Duodenal mucosa (tissue), 2 donors: ENCODE results near the gene CEP78.
"Not testable (repeated sequence)": the region's sequence is repeated elsewhere in the genome, so short reads cannot be mapped to it uniquely, and the experiment has no call there.

Experiments
- H3K27ac ChIP-seq: one replicate; pipeline ENCODE4 v1.7.0; 2013; ENCODE audit warnings: low read depth, low read length
- H3K27me3 ChIP-seq, 2 donors: one replicate each; pipeline ENCODE4 v1.7.0; 2013; ENCODE audit warnings: low read length in 2 of 2, control low read depth in 1 of 2; ENCODE audit not compliant: insufficient read depth in 2 of 2, control insufficient read depth in 1 of 2
- H3K36me3 ChIP-seq, 2 donors: one replicate each; pipeline ENCODE4 v1.7.0; 2013; ENCODE audit warnings: low read length in 2 of 2, control low read depth in 1 of 2; ENCODE audit not compliant: insufficient read depth in 2 of 2, control insufficient read depth in 1 of 2
- H3K4me1 ChIP-seq, 2 donors: one replicate each; pipeline ENCODE4 v1.7.0; 2013; ENCODE audit warnings: low read length in 2 of 2, control low read depth in 1 of 2; ENCODE audit not compliant: insufficient read depth in 2 of 2, control insufficient read depth in 1 of 2
- H3K4me3 ChIP-seq, 2 donors: one replicate each; pipeline ENCODE4 v1.7.0; 2013; ENCODE audit warnings: low read length in 2 of 2, low read depth in 1 of 2
- H3K9ac ChIP-seq, 2 donors: one replicate each; pipeline ENCODE4 v1.7.0; 2013; ENCODE audit warnings: low read length in 2 of 2, low read depth in 1 of 2
- H3K9me3 ChIP-seq, 2 donors: one replicate each; pipeline ENCODE4 v1.7.0; 2013; ENCODE audit warnings: low read length in 2 of 2, control low read depth in 1 of 2; ENCODE audit not compliant: control insufficient read depth in 1 of 2

The CEP78 gene

DNA sequence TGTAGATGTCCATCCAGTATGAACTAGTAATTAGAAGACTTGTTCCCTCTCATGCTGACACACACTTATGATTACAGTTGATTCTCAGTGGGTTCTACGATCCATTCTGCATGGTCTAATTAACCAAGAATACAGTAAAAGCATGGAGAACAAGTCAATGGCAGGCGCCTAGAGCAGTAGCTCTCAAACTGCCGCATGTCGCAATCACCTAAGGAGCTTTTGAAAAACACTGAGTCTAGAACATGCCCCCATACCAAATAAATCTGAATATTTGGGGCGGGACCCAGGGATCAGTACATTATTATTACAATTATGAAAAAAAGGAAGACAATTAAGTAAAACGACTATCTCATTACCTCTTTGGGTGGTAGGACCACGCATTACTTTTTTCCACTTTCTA is 26.7 kb upstream of the CEP78 start:
- no peaks in the 10 kb centered on the region for H3K9me3 ChIP-seq

GRCh38 chr9:78210841-78211301 is 25.0 kb upstream of the CEP78 start:
- Histone ChIP-seq H3K36me3 (no peaks in the 10 kb centered on the region), H3K9me3 (no peaks in the 10 kb centered on the region), H3K4me3 (no peak overlapping the region), H3K27me3 (no peaks in the 10 kb centered on the region), H3K9ac (no peak overlapping the region), H3K27ac (no peak overlapping the region), H3K4me1 (no peaks in the 10 kb centered on the region)

More for the DNA sequence above, 26.7 kb upstream of the CEP78 start:
- Histone ChIP-seq H3K27ac (no peak overlapping the region), H3K4me3 (no peak overlapping the region), H3K36me3 (no peaks in the 10 kb centered on the region), H3K4me1 (no peaks in the 10 kb centered on the region), H3K27me3 (no peaks in the 10 kb centered on the region), H3K9ac (no peak overlapping the region)

- Histone ChIP-seq H3K27me3 (no peaks in the 10 kb centered on the region), H3K9ac (no peak overlapping the region), H3K36me3 (no peaks in the 10 kb centered on the region), H3K4me3 (no peak overlapping the region), H3K27ac (no peak overlapping the region), H3K4me1 (no peaks in the 10 kb centered on the region), H3K9me3 (no peaks in the 10 kb centered on the region)
Measured at GRCh38 chr9:78212868-78213267, 23.0 kb upstream of the CEP78 start.

GRCh38 chr9:78213712-78214111 is 22.2 kb upstream of the CEP78 start:
- Histone ChIP-seq H3K27ac (no peak overlapping the region), H3K27me3 (no peaks in the 10 kb centered on the region), H3K4me1 (no peaks in the 10 kb centered on the region), H3K36me3 (no peaks in the 10 kb centered on the region), H3K4me3 (no peak overlapping the region), H3K9ac (no peak overlapping the region), H3K9me3 (no peaks in the 10 kb centered on the region)

DNA sequence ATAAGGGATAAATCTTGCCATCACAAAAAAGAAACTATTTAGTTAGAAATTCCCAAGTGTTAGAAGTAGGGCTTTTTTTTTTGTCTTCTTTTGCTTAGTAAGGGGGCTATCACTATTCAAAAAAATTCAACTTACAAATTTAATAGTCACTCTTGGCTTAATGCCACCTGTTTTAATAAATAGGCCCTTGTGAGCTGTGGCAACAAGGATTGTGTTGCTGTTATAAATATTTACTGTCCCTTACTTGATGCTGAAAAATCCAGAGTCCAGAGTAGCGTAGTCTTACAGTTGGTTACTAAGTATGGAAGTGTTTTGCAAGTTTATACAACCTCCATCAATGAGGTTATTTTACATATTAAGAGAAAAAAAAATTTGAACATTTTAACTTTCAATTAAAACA is 21.4 kb upstream of the CEP78 start:
- Histone ChIP-seq H3K4me3 (no peak overlapping the region), H3K27ac (no peak overlapping the region), H3K36me3 (no peaks in the 10 kb centered on the region), H3K4me1 (no peaks in the 10 kb centered on the region), H3K27me3 (no peaks in the 10 kb centered on the region), H3K9me3 (no peaks in the 10 kb centered on the region), H3K9ac (no peak overlapping the region)

GRCh38 chr9:78215706-78216105 is 20.2 kb upstream of the CEP78 start:
- H3K27ac ChIP-seq, result no peak overlapping the region
- H3K4me1 ChIP-seq, result no peaks in the 10 kb centered on the region

GRCh38 chr9:78218890-78219289 is 17.0 kb upstream of the CEP78 start:
- Histone ChIP-seq H3K9ac (no peak overlapping the region), H3K36me3 (no peaks in the 10 kb centered on the region), H3K27ac (no peak overlapping the region), H3K9me3 (no peaks in the 10 kb centered on the region), H3K4me1 (no peaks in the 10 kb centered on the region), H3K27me3 (no peaks in the 10 kb centered on the region), H3K4me3 (no peak overlapping the region)

More at GRCh38 chr9:78215706-78216105, 20.2 kb upstream of the CEP78 start:
- Histone ChIP-seq H3K4me3 (no peak overlapping the region), H3K9ac (no peak overlapping the region), H3K27me3 (no peaks in the 10 kb centered on the region), H3K36me3 (no peaks in the 10 kb centered on the region), H3K9me3 (no peaks in the 10 kb centered on the region)

DNA sequence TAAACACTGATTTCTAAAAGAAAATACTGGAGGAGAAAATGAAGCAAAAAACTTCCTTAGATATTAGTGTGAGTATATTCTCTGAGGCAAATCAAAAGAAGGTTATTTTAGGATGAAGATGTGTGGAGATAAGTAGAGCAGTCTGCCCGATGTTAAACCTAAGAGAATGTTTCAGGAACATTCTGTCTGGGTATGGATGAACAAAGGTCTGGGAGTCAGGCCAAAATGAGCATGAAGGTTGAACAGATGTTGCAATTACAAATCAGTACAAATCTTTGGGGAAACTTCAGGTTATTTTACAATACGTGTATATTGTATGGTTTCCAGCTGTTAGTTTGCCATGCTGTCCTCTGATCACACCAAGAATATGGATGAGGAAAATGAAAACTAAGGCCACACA is 14.4 kb upstream of the CEP78 start:
- H3K27ac ChIP-seq, result no peak overlapping the region
- no peaks in the 10 kb centered on the region for H3K9me3 ChIP-seq
- no peak overlapping the region for H3K4me3 ChIP-seq

DNA sequence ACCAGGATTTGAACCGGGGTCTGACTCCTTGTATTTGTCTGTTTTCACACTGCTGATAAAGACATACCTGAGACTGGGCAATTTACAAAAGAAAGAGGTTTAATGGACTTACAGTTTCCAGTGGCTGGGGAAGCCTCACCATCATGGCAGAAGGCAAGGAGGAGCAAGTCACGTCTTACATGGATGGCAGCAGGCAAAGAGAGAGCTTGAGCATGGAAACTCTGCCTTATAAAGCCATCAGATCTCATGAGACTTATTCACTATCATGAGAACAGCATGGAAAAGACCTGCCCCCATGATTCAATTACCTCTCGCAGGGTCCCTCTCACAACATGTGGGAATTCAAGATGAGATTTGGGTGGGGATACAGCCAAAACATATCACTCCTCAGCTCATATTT is 14.0 kb upstream of the CEP78 start:
- H3K4me1 ChIP-seq, H3K36me3 ChIP-seq, H3K9me3 ChIP-seq, H3K27me3 ChIP-seq, H3K4me3 ChIP-seq, H3K27ac ChIP-seq, H3K9ac ChIP-seq: not testable (repeated sequence)

More for the DNA sequence above, 14.4 kb upstream of the CEP78 start:
- Histone ChIP-seq H3K27me3 (no peaks in the 10 kb centered on the region), H3K4me1 (no peaks in the 10 kb centered on the region), H3K9ac (no peak overlapping the region), H3K36me3 (no peaks in the 10 kb centered on the region)

DNA sequence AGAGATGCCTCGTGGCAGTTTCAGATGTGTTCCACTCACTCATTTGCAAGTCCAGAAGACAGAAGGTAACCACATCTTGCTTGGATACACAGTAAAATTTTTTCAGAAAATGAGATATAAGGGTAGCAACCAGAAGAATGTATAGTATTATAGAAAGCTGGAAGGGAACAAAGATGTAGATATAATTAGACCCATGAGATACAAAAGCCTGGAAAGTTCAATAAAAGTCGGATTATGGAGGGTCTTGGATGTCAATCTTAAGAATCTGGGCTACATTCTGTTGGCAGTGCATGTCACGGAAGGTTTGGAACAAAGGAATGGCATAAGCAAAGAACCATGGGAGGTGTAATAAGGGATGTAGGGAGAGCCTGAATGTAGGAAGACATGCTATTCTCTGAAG is 5.1 kb upstream of the CEP78 start:
- Histone ChIP-seq H3K9me3 (no peaks in the 10 kb centered on the region), H3K9ac (no peak overlapping the region), H3K36me3 (no peaks in the 10 kb centered on the region)

DNA sequence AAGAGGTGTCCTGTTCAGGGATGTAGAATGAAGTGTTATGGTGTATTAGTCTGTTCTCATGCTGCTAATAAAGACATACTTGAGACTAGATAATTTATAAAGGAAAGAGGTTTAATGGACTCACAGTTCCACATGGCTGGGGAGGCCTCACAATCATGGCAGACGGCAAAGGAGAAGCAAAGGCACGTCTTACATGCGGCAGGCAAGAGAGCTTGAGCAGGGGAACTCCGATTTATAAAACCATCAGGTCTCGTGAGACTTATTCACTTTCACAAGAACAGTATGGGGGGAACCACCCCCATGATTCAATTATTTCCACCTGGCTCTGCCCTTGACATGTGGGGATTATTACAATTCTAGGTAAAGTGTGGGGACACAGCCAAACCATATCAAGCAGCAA is 3.4 kb upstream of the CEP78 start:
- peaks cover 6 to 14% of the 10 kb centered on the region in 2 donors for H3K4me1 ChIP-seq
- not testable (repeated sequence) for H3K9me3 ChIP-seq, H3K9ac ChIP-seq, H3K27ac ChIP-seq, H3K27me3 ChIP-seq, H3K36me3 ChIP-seq, H3K4me3 ChIP-seq

More for the DNA sequence above, 5.1 kb upstream of the CEP78 start:
- H3K27ac ChIP-seq, result no peak overlapping the region
- H3K4me1 ChIP-seq, result peaks cover 0 to 5% of the 10 kb centered on the region in 2 donors
- no peaks in the 10 kb centered on the region for H3K27me3 ChIP-seq
- no peak overlapping the region for H3K4me3 ChIP-seq
